Endodermal cell (in vitro differentiated cells): ENCODE data around the gene ITFG1. TPM values are rescaled to one million over a fixed set of nuclear protein-coding genes. Genes with fewer than 3 reads are reported as not detected.

ENCODE experiments used
- DNase-seq: peaks from one replicate; pipeline ENCODE4 v3.0.0-alpha.2; 2017
- H3K27ac ChIP-seq: 2 replicates; pipeline ENCODE4 v1.5.1; 2013; ENCODE audit warnings: mild to moderate bottlenecking, low read depth, low read length, moderate library complexity
- H3K27me3 ChIP-seq: 2 replicates; pipeline ENCODE4 v1.6.1; 2013; ENCODE audit warnings: mild to moderate bottlenecking, low read length, moderate library complexity; ENCODE audit not compliant: insufficient read depth, control insufficient read depth, poor library complexity, severe bottlenecking
- H3K36me3 ChIP-seq: 2 replicates; pipeline ENCODE4 v1.7.0; 2013; ENCODE audit warnings: mild to moderate bottlenecking, low read length, moderate library complexity; ENCODE audit not compliant: control insufficient read depth, insufficient read depth
- H3K4me1 ChIP-seq: one replicate; pipeline ENCODE4 v1.7.0; 2013; ENCODE audit warnings: low read length; ENCODE audit not compliant: control insufficient read depth, insufficient read depth
- H3K4me3 ChIP-seq: 2 replicates; pipeline ENCODE4 v1.5.1; 2013; ENCODE audit warnings: mild to moderate bottlenecking, low read length, moderate library complexity
- H3K9ac ChIP-seq: 2 replicates; pipeline ENCODE4 v1.6.1; 2013; ENCODE audit warnings: mild to moderate bottlenecking, low read length, moderate library complexity; ENCODE audit not compliant: poor library complexity, severe bottlenecking; ENCODE audit errors: extremely low read depth
- H3K9me3 ChIP-seq: 2 replicates; pipeline ENCODE4 v1.6.1; 2013; ENCODE audit warnings: mild to moderate bottlenecking, low read length, moderate library complexity; ENCODE audit not compliant: control insufficient read depth
- H3K27ac Mint-ChIP-seq: 2 replicates; pipeline ENCODE4 v1.8.0; 2020; ENCODE audit warnings: mixed read lengths
- H3K27me3 Mint-ChIP-seq: 2 replicates; pipeline ENCODE4 v1.8.0; 2021; ENCODE audit warnings: mild to moderate bottlenecking, mixed read lengths; ENCODE audit not compliant: insufficient read depth
- H3K36me3 Mint-ChIP-seq: 2 replicates; pipeline ENCODE4 v1.8.0; 2020; ENCODE audit warnings: low read depth, mixed read lengths
- H3K4me1 Mint-ChIP-seq: 2 replicates; pipeline ENCODE4 v1.8.0; 2020; ENCODE audit warnings: mixed read lengths
- H3K4me3 Mint-ChIP-seq: 2 replicates; pipeline ENCODE4 v1.8.0; 2020; ENCODE audit warnings: mild to moderate bottlenecking, moderate library complexity, mixed read lengths
- H3K9me3 Mint-ChIP-seq: 2 replicates; pipeline ENCODE4 v1.8.0; 2020; ENCODE audit warnings: mild to moderate bottlenecking, mixed read lengths
- WGBS, 2 experiments: methylation state at CpG; one replicate each; pipeline versions ENCODE4 v1.1.5 to v1.1.7; 2013; ENCODE audit warnings: missing lambda C conversion rate in 2 of 2, mixed read lengths in 1 of 2; ENCODE audit not compliant: insufficient coverage in 1 of 2, insufficient read length in 1 of 2; 5-methylcytosine and 5-hydroxymethylcytosine counted together
- total RNA-seq, 2 donors: library from RNA; stranded (reverse); fragmentation: NEBNext Ultra II Directional in 1 of 2; extraction: Animal tissue kit (Norgen Biotek cat#: 25700) in 1 of 2; gene quantifications; 2 replicates in 1 of 2; 3 replicates in 1 of 2; pipeline ENCODE4 v1.2.1, GENCODE V29; 2021
- TF ChIP-seq, protein P1 (sequence below): fragments of 200-600 bp; sonication (generic); conservative IDR thresholded peaks from 2 replicates; pipeline ENCODE4 v1.5.0; 2021; ENCODE audit warnings: antibody characterized with exemption, mild to moderate bottlenecking

ITFG1 gene
- total RNA-seq, 2 donors from 2014 or later: 35.6 to 40.0 TPM

- no peak for DNase-seq
- Mint-ChIP-seq H3K4me3 (no peak overlapping the region), H3K9me3 (no peaks in the 10 kb centered on the region), H3K27ac (no peak overlapping the region), H3K4me1 (no peaks in the 10 kb centered on the region), H3K36me3 (peaks cover 3% of the 10 kb centered on the region), H3K27me3 (no peaks in the 10 kb centered on the region)
- Histone ChIP-seq H3K4me1 (no peaks in the 10 kb centered on the region), H3K4me3 (no peak overlapping the region), H3K9ac (no peak overlapping the region), H3K27ac (no peak overlapping the region), H3K9me3 (no peaks in the 10 kb centered on the region), H3K36me3 (no peaks in the 10 kb centered on the region), H3K27me3 (no peaks in the 10 kb centered on the region)
- 85 to 93% methylated on average over 3 of the region's 4 CpGs for WGBS, 2 experiments
- TF ChIP-seq, protein P1, sequence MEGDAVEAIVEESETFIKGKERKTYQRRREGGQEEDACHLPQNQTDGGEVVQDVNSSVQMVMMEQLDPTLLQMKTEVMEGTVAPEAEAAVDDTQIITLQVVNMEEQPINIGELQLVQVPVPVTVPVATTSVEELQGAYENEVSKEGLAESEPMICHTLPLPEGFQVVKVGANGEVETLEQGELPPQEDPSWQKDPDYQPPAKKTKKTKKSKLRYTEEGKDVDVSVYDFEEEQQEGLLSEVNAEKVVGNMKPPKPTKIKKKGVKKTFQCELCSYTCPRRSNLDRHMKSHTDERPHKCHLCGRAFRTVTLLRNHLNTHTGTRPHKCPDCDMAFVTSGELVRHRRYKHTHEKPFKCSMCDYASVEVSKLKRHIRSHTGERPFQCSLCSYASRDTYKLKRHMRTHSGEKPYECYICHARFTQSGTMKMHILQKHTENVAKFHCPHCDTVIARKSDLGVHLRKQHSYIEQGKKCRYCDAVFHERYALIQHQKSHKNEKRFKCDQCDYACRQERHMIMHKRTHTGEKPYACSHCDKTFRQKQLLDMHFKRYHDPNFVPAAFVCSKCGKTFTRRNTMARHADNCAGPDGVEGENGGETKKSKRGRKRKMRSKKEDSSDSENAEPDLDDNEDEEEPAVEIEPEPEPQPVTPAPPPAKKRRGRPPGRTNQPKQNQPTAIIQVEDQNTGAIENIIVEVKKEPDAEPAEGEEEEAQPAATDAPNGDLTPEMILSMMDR: no peak
These were observed 64.9 kb downstream of the ITFG1 start for GRCh38 chr16:47395733-47396498.

DNA sequence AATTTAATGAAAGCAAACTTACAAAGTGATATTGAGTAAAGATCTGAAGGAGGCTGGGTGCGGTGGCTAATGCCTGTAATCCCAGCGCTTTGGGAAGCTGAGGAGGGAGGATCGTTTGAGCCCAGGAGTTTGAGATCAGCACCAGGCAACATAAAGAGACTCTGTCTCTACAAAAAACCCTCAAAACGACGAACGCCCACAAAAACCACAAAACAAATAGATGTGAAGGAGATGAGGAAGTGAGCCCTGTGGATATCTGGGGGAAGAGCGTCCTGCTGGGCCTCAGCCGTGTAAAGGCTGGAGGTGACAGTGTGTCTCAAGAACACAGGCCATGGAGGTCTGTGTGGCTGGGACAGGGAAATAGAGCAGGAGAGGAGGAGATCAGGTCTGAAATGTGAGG is 68.8 kb downstream of the ITFG1 start:
- H3K4me1 ChIP-seq: peaks cover 3% of the 10 kb centered on the region
- WGBS, 2 experiments: 71 to 85% methylated on average over 4 to 8 of the region's 8 CpGs
- no peak for DNase-seq
- no peak overlapping the region for H3K4me3 ChIP-seq
- H3K27me3 ChIP-seq: no peaks in the 10 kb centered on the region
- Mint-ChIP-seq H3K9me3 (no peaks in the 10 kb centered on the region), H3K27ac (peak overlapping the region; percentile 0), H3K36me3 (peaks cover 3% of the 10 kb centered on the region), H3K4me3 (no peak overlapping the region), H3K27me3 (no peaks in the 10 kb centered on the region), H3K4me1 (peaks cover 6% of the 10 kb centered on the region)
- no peak overlapping the region for H3K27ac ChIP-seq
- no peaks in the 10 kb centered on the region for H3K36me3 ChIP-seq
- H3K9me3 ChIP-seq: no peaks in the 10 kb centered on the region
- TF ChIP-seq, protein P1: no peak
- H3K9ac ChIP-seq: no peak overlapping the region

- no peaks in the 10 kb centered on the region for H3K36me3 ChIP-seq
- Mint-ChIP-seq H3K27ac (no peak overlapping the region), H3K4me3 (no peak overlapping the region), H3K9me3 (no peaks in the 10 kb centered on the region), H3K27me3 (no peaks in the 10 kb centered on the region), H3K36me3 (peaks cover 4% of the 10 kb centered on the region), H3K4me1 (peaks cover 16% of the 10 kb centered on the region)
- DNase-seq: no peak
- no peak overlapping the region for H3K9ac ChIP-seq
- 91 to 96% methylated on average over 4 of the region's 4 CpGs for WGBS, 2 experiments
- H3K27ac ChIP-seq: no peak overlapping the region
- TF ChIP-seq, protein P1: no peak
- no peaks in the 10 kb centered on the region for H3K27me3 ChIP-seq
- H3K4me3 ChIP-seq: no peak overlapping the region
- H3K4me1 ChIP-seq: peaks cover 4% of the 10 kb centered on the region
- H3K9me3 ChIP-seq: no peaks in the 10 kb centered on the region
These were observed 72.2 kb downstream of the ITFG1 start for GRCh38 chr16:47388705-47389104.
